HCT116 (cell line): ENCODE results near the gene GYS2. TPM values are rescaled to one million over a fixed set of nuclear protein-coding genes. Genes with fewer than 3 reads are reported as not detected.

Experiments used
- ATAC-seq: fragments of 200-7000 bp; cut with Tn5 transposase; 2 replicates; pipeline ENCODE4 v1.9.1; 2020; ENCODE audit warnings: mild to moderate bottlenecking, moderate library complexity
- BruUV-seq: library from RNA; stranded (reverse); fragments of 400-500 nt; replicated peaks from 2 replicates; lab custom pipeline; 2021; lab: Mats Ljungman, UMichigan
- CTCF ChIA-PET: fragments of 300-600 bp; sonication (Branson Sonifier 250); formaldehyde crosslinking; loops from one replicate; lab custom pipeline; 2021; ENCODE audit warnings: antibody characterized with exemption; lab: Charles Lee
- POLR2A ChIA-PET: fragments of 300-600, 350-600 bp; sonication (Branson Sonifier 250); formaldehyde crosslinking; loops from one replicate; lab custom pipeline; 2021; ENCODE audit warnings: antibody characterized with exemption; lab: Charles Lee
- RAD21 ChIA-PET, 2 experiments: fragments of 300-600 bp; sonication (Branson Sonifier 250); formaldehyde crosslinking; loops; one replicate each; lab custom pipeline; 2023; ENCODE audit warnings: low total read pairs in 2 of 2; ENCODE audit not compliant: uncharacterized antibody in 2 of 2, unreplicated experiment in 2 of 2, low non-redundant PET in 1 of 2; lab: Charles Lee
- DNase-seq: peaks from one replicate; pipeline ENCODE4 v3.0.0-alpha.2; 2010; ENCODE audit warnings: low read depth, low spot score
- H2AFZ ChIP-seq: fragments of 200-600 bp; shearing (Covaris generic), sonication (generic); 2 replicates; pipeline ENCODE4 v1.6.1; 2017; ENCODE audit warnings: low read depth, mixed run types, mixed read lengths, antibody characterized with exemption, low read length; ENCODE audit not compliant: poor library complexity, severe bottlenecking
- H3K27ac ChIP-seq: 2 replicates; pipeline ENCODE4 v1.5.1; 2012; ENCODE audit warnings: low read depth, low read length
- H3K27me3 ChIP-seq: fragments of 200-600 bp; sonication (generic); 2 replicates; pipeline ENCODE4 v1.6.1; 2016; ENCODE audit warnings: mixed run types, low read length, mixed read lengths; ENCODE audit not compliant: insufficient read depth
- H3K36me3 ChIP-seq, 2 experiments: fragments of 200-500 bp in 1 of 2; fragments of 200-600 bp in 1 of 2; sonication (Bioruptor generic) in 1 of 2; sonication (generic) in 1 of 2; 2 replicates each; pipeline versions ENCODE4 v1.5.1 to v1.6.1; 2014 to 2016; ENCODE audit warnings: low read length in 2 of 2, inconsistent platforms in 1 of 2, mixed read lengths in 1 of 2, mixed run types in 1 of 2; ENCODE audit not compliant: insufficient read depth in 2 of 2, control insufficient read depth in 1 of 2
- H3K4me1 ChIP-seq, 2 experiments: fragments of 200-600 bp in 1 of 2; sonication (generic) in 1 of 2; 2 replicates each; pipeline versions ENCODE4 v1.5.1 to v1.6.1; 2012 to 2017; ENCODE audit warnings: low read length in 2 of 2, inconsistent platforms in 1 of 2, mild to moderate bottlenecking in 1 of 2, mixed read lengths in 1 of 2, mixed run types in 1 of 2, moderate library complexity in 1 of 2; ENCODE audit not compliant: insufficient read depth in 2 of 2, control insufficient read depth in 1 of 2
- H3K4me2 ChIP-seq: fragments of 200-600 bp; sonication (generic); 2 replicates; pipeline ENCODE4 v1.6.1; 2017; ENCODE audit warnings: mixed run types, low read length, mixed read lengths
- H3K4me3 ChIP-seq, 2 experiments: fragments of 200-600 bp in 1 of 2; sonication (generic) in 1 of 2; replicated peaks in 1 of 2; 2 replicates each; pipeline ENCODE4 v1.5.1; 2011 to 2016; ENCODE audit warnings: low read length in 2 of 2, control low read depth in 1 of 2, low read depth in 1 of 2, mild to moderate bottlenecking in 1 of 2, mixed read lengths in 1 of 2, mixed run types in 1 of 2
- H3K79me2 ChIP-seq: fragments of 200-600 bp; sonication (generic); 2 replicates; pipeline ENCODE4 v1.6.1; 2017; ENCODE audit warnings: mild to moderate bottlenecking, mixed run types, low read length, moderate library complexity, mixed read lengths; ENCODE audit not compliant: insufficient read depth
- H3K9ac ChIP-seq: fragments of 200-600 bp; sonication (generic); 2 replicates; pipeline ENCODE4 v1.6.1; 2016; ENCODE audit warnings: low read length, mixed read lengths
- H3K9me2 ChIP-seq: fragments of 200-600 bp; sonication (generic), shearing (Covaris generic); 2 replicates; pipeline ENCODE4 v1.6.1; 2017; ENCODE audit warnings: mixed run types, mild to moderate bottlenecking, moderate library complexity; ENCODE audit not compliant: insufficient read depth
- H3K9me3 ChIP-seq, 2 experiments: fragments of 200-500 bp in 1 of 2; fragments of 200-600 bp in 1 of 2; sonication (Bioruptor generic) in 1 of 2; sonication (generic) in 1 of 2; 2 replicates each; pipeline ENCODE4 v1.6.1; 2014 to 2017; ENCODE audit warnings: low read length in 2 of 2, mixed read lengths in 2 of 2, inconsistent platforms in 1 of 2, low read depth in 1 of 2, mild to moderate bottlenecking in 1 of 2, mixed run types in 1 of 2, moderate library complexity in 1 of 2; ENCODE audit not compliant: control insufficient read depth in 1 of 2, insufficient read depth in 1 of 2
- H4K20me1 ChIP-seq: fragments of 200-600 bp; sonication (generic), shearing (Covaris generic); 2 replicates; pipeline ENCODE4 v1.6.1; 2017; ENCODE audit warnings: mixed run types, mild to moderate bottlenecking, moderate library complexity; ENCODE audit not compliant: insufficient read depth
- ELF1 ChIP-seq: IDR thresholded peaks from 2 replicates; pipeline ENCODE4 v1.6.1; 2012; ENCODE audit warnings: low read depth, borderline replicate concordance
- EZH2phosphoT487 ChIP-seq: fragments of 200-600 bp; IDR thresholded peaks from 2 replicates; pipeline ENCODE4 v1.6.1; 2018; ENCODE audit warnings: antibody characterized with exemption, borderline replicate concordance
- FOSL1 ChIP-seq: IDR thresholded peaks from 2 replicates; pipeline ENCODE4 v1.6.1; 2012; ENCODE audit warnings: low read depth
- POLR2A ChIP-seq: IDR thresholded peaks from 2 replicates; pipeline ENCODE4 v1.7.0; 2011; ENCODE audit warnings: borderline replicate concordance; ENCODE audit not compliant: insufficient read depth, insufficient read length; ENCODE audit errors: extremely low read depth
- RAD21 ChIP-seq: IDR thresholded peaks from 2 replicates; pipeline ENCODE4 v1.6.1; 2012; ENCODE audit warnings: low read depth, mild to moderate bottlenecking
- SP1 ChIP-seq: IDR thresholded peaks from 2 replicates; pipeline ENCODE4 v1.6.1; 2012; ENCODE audit warnings: low read depth
- TCF7L2 ChIP-seq: IDR thresholded peaks from 2 replicates; pipeline ENCODE4 v1.7.0; 2011; ENCODE audit warnings: borderline replicate concordance, inconsistent platforms; ENCODE audit not compliant: insufficient read depth, insufficient read length; ENCODE audit errors: extremely low read depth
- YY1 ChIP-seq: IDR thresholded peaks from 2 replicates; pipeline ENCODE4 v1.6.1; 2011; ENCODE audit warnings: low read length, low read depth, moderate library complexity, mild to moderate bottlenecking; ENCODE audit not compliant: insufficient replicate concordance; ENCODE audit errors: extremely low read depth
- ZBTB33 ChIP-seq: IDR thresholded peaks from 2 replicates; pipeline ENCODE4 v1.6.1; 2011; ENCODE audit warnings: mild to moderate bottlenecking, low read length, moderate library complexity; ENCODE audit not compliant: insufficient replicate concordance; ENCODE audit errors: extremely low read depth
- intact Hi-C: fragments of 100-400 bp; cut with micrococcal nuclease; formaldehyde crosslinking; loops from 2 replicates; pipeline ENCODE4 v1.10.0; 2022
- total RNA-seq: library from RNA; stranded (reverse); gene quantifications from one replicate; pipeline ENCODE4 v1.2.1, GENCODE V29; 2021; ENCODE audit not compliant: unreplicated experiment

GYS2 gene
- total RNA-seq, 1 experiment from 2014 or later = not detected

GRCh38 chr12:21546716-21547115 lies 57.9 kb downstream of the GYS2 start:
- ATAC-seq (no peak), DNase-seq (no peak)
- no peak overlapping the region for H2AFZ ChIP-seq
- ChIA-PET RAD21 (no interaction called here), CTCF (no interaction called here), POLR2A (no interaction called here)
- H3K36me3 ChIP-seq = no peaks in the 10 kb centered on the region
- no peak overlapping the region for H3K27ac ChIP-seq
- no TSS peak for BruUV-seq
- no peak for TF ChIP-seq POLR2A
- H3K79me2 ChIP-seq = no peaks in the 10 kb centered on the region
- no peaks in the 10 kb centered on the region for H3K4me1 ChIP-seq
- no peak overlapping the region for H3K9ac ChIP-seq
- intact Hi-C loops = no loop called here
- no peaks in the 10 kb centered on the region for H3K9me2 ChIP-seq
- H3K4me2 ChIP-seq = no peak overlapping the region
- H4K20me1 ChIP-seq = no peaks in the 10 kb centered on the region
- no peaks in the 10 kb centered on the region for H3K9me3 ChIP-seq
- no peak overlapping the region for H3K4me3 ChIP-seq
- H3K27me3 ChIP-seq = no peaks in the 10 kb centered on the region

DNA sequence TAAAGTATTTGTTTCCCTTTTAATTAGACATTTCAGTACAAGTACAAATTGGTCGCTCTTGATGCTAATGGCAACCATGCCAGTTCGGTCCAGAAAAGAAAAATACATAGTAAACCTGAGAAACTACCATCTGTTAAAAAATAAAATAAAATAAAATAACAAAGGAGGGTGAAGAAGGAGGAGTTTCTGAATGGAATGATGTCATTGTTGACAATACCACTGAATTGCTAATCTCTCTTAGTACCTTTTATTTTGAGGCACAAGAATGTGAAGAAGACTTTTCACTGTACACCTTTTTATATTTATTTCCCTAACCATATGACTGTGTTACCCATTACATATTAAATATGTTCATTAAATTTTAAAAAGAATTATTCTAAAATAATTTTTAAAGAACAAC lies 59.1 kb downstream of the GYS2 start:
- no TSS peak for BruUV-seq
- ChIA-PET RAD21 (no interaction called here), CTCF (no interaction called here), POLR2A (no interaction called here)
- ATAC-seq = no peak
- Histone ChIP-seq H3K79me2 (no peaks in the 10 kb centered on the region), H3K36me3 (no peaks in the 10 kb centered on the region), H3K4me2 (no peak overlapping the region), H3K4me1 (no peaks in the 10 kb centered on the region), H2AFZ (no peak overlapping the region), H3K9me3 (no peaks in the 10 kb centered on the region), H3K9ac (no peak overlapping the region), H3K9me2 (no peaks in the 10 kb centered on the region), H3K27me3 (no peaks in the 10 kb centered on the region), H3K4me3 (no peak overlapping the region), H3K27ac (no peak overlapping the region), H4K20me1 (no peaks in the 10 kb centered on the region)
- no peak for TF ChIP-seq ELF1
- TF ChIP-seq YY1 = no peak
- no peak for TF ChIP-seq SP1
- no peak for TF ChIP-seq POLR2A
- TF ChIP-seq RAD21 = no peak
- TF ChIP-seq TCF7L2 = no peak
- no peak for TF ChIP-seq ZBTB33
- no peak for TF ChIP-seq EZH2phosphoT487
- TF ChIP-seq FOSL1 = no peak
- intact Hi-C loops = no loop called here
- DNase-seq = no peak
